ENCODE results near the gene C20orf204. TPM values are rescaled to one million over a fixed set of nuclear protein-coding genes. Genes with fewer than 3 reads are reported as not detected.
A peak's percentile ranks its signal among the peaks of the same experiment; 100 is the strongest.

The C20orf204 gene
- total RNA-seq, 1 experiment from 2014 or later, result 3.4 TPM

DNA sequence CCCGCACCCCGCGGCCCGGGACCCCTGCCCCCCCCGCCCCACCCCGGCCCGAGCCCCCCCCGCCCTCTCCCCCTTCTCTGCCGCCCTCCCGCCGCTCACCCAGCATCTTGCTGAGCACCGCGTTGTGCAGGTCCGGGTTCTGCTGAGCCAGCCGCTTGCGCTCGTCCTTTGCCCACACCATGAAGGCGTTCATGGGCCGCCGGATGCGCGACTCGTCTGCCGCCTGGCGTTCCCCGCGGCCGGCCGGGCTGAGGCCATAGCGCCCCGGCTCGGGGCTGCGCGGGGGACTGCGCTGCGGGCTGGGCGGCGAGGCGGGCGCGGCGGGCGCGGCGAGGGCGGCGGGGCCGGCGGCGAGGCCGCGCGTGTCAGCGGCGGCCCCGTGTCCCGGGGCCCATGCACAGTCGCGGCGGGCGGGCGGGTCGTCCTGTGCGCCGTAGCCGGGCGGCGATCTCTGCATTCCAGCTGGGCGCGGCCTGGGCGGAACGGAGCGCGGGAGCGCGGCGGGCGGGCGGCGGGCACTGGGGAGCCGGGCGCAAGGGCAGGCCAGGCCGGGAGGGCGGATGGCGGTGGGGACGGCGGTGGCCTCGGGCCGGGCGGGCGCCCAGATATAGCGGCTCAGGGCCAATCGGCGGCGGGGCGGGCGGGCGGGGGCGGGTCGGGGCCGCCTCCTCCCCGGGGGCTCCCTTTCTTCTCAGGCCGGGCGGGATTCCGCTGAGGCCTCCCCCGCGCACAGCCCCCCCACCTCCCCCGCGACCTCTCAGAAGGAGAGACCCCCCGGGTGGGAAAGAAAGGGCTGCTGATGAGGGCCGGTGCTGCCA is 13.3 kb downstream of the C20orf204 start, which contains the start of gene SOX18:
TSS of gene SOX18 (minus strand) at position 580 of the 818 bp plus-strand sequence. CDS start at position 457, 123 bp downstream.
- DNase-seq, result peak; percentile 31
- Histone ChIP-seq H4K20me1 (ENCODE audit: low read length) (no peaks in the 10 kb centered on the region), H3K27ac (ENCODE audit: low read length) (no peak within 1 kb of the TSS), H3K36me3 (ENCODE audit: low read depth, low read length) (no peaks in the 10 kb centered on the region), H3K4me2 (ENCODE audit: low read length) (peak within 1 kb of the TSS; percentile 60), H3K9me3 (ENCODE audit: low read length) (no peaks in the 10 kb centered on the region), H3K9me2 (replicated peaks; ENCODE audit: low read length) (no peaks in the 10 kb centered on the region), H3K79me2 (ENCODE audit: low read length) (no peaks in the 10 kb centered on the region), H3K4me1 (ENCODE audit: insufficient read depth, low read length) (peaks cover 19% of the 10 kb centered on the region), H3F3A (ENCODE audit: low read length, unreplicated experiment) (no peaks in the 10 kb centered on the region), H2AFZ (ENCODE audit: low read length) (no peak within 1 kb of the TSS), H3K4me3 (ENCODE audit: low read length) (no peak within 1 kb of the TSS), H3K27me3 (ENCODE audit: low read length) (no peaks in the 10 kb centered on the region), H3K9ac (ENCODE audit: low read length) (no peak within 1 kb of the TSS)
- CTCF ChIA-PET, result no interaction called here
- intact Hi-C loops (cut with micrococcal nuclease), result no loop called here
- BruUV-seq (replicated peaks), result no TSS peak
- ATAC-seq, result peak; percentile 18
- no peak for TF ChIP-seq EZH2 (IDR thresholded peaks at IDR 0.05; ENCODE audit: low read length, unreplicated experiment)
- TF ChIP-seq, protein P1, sequence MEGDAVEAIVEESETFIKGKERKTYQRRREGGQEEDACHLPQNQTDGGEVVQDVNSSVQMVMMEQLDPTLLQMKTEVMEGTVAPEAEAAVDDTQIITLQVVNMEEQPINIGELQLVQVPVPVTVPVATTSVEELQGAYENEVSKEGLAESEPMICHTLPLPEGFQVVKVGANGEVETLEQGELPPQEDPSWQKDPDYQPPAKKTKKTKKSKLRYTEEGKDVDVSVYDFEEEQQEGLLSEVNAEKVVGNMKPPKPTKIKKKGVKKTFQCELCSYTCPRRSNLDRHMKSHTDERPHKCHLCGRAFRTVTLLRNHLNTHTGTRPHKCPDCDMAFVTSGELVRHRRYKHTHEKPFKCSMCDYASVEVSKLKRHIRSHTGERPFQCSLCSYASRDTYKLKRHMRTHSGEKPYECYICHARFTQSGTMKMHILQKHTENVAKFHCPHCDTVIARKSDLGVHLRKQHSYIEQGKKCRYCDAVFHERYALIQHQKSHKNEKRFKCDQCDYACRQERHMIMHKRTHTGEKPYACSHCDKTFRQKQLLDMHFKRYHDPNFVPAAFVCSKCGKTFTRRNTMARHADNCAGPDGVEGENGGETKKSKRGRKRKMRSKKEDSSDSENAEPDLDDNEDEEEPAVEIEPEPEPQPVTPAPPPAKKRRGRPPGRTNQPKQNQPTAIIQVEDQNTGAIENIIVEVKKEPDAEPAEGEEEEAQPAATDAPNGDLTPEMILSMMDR (conservative IDR thresholded peaks at IDR 0.05; ENCODE audit: low read depth, low read length), result no peak
- TF ChIP-seq EZH2phosphoT487 (IDR thresholded peaks at IDR 0.05; ENCODE audit: borderline replicate concordance, low read length), result no peak
- POLR2A ChIA-PET (ENCODE audit: unreplicated experiment), result no interaction called here

DNA sequence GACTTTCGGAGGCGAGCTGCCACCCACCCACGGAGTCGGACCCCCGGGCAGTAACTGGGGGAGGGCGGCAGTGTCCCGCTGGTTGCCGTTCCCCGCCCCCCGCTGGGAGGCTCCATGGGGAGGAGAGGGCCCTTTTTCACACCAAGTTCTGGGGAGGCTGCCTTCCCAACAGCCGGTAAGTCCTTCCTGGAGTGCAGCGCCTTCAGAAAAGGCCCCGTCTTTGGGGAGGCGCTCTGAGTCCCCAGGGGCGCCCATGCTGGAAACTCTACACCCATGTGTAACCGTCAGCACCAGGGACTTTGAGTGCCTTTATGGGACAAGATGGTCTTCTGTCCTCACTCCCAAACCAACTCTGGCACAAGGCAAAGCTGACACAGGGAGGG is 13.9 kb downstream of the C20orf204 start:
- TF ChIP-seq, protein P1 (conservative IDR thresholded peaks at IDR 0.05; ENCODE audit: low read depth, low read length), result no peak
- no peak for TF ChIP-seq EZH2phosphoT487 (IDR thresholded peaks at IDR 0.05; ENCODE audit: borderline replicate concordance, low read length)
- no peak for TF ChIP-seq EZH2 (IDR thresholded peaks at IDR 0.05; ENCODE audit: low read length, unreplicated experiment)
- Histone ChIP-seq H3K36me3 (ENCODE audit: low read depth, low read length) (no peaks in the 10 kb centered on the region), H3K79me2 (ENCODE audit: low read length) (no peaks in the 10 kb centered on the region), H3K27me3 (ENCODE audit: low read length) (no peaks in the 10 kb centered on the region), H3K4me1 (ENCODE audit: insufficient read depth, low read length) (peaks cover 13% of the 10 kb centered on the region), H3K27ac (ENCODE audit: low read length) (no peak overlapping the region), H3K4me2 (ENCODE audit: low read length) (peak overlapping the region; percentile 60), H3F3A (ENCODE audit: low read length, unreplicated experiment) (no peaks in the 10 kb centered on the region), H2AFZ (ENCODE audit: low read length) (no peak overlapping the region), H3K9me2 (replicated peaks; ENCODE audit: low read length) (no peaks in the 10 kb centered on the region), H3K4me3 (ENCODE audit: low read length) (no peak overlapping the region), H3K9ac (ENCODE audit: low read length) (no peak overlapping the region), H3K9me3 (ENCODE audit: low read length) (no peaks in the 10 kb centered on the region), H4K20me1 (ENCODE audit: low read length) (no peaks in the 10 kb centered on the region)
- intact Hi-C loops (cut with micrococcal nuclease), result no loop called here
- ATAC-seq (no peak), DNase-seq (no peak)
- ChIA-PET POLR2A (ENCODE audit: unreplicated experiment) (no interaction called here), CTCF (no interaction called here)
- no TSS peak for BruUV-seq (replicated peaks)

Measured in PC-3 (cell line).